T-cell (primary cell): ENCODE results near the gene FHIP2A. TPM values are rescaled to one million over a fixed set of nuclear protein-coding genes. Genes with fewer than 3 reads are reported as not detected.

Experiments
- ATAC-seq, 4 experiments: fragments of 200-7000 bp in 3 of 4; fragments of 150-1000 bp in 1 of 4; cut with Tn5 transposase; replicated peaks in 1 of 4; 1 replicate in 3 of 4; 2 replicates in 1 of 4; pipeline ENCODE4 v1.10.0; 2021; ENCODE audit warnings: moderate library complexity in 3 of 4, mild to moderate bottlenecking in 2 of 4, moderate number of reproducible peaks in 1 of 4
- CTCF ChIA-PET, 2 donors: fragments of 300-600 bp; sonication (Branson Sonifier 250); formaldehyde crosslinking; loops; one replicate each; lab custom pipeline; 2022; ENCODE audit warnings: antibody characterized with exemption in 2 of 2; lab: Charles Lee
- POLR2A ChIA-PET, 2 donors: fragments of 300-600 bp; sonication (Branson Sonifier 250); formaldehyde crosslinking; loops; one replicate each; lab custom pipeline; 2022; ENCODE audit warnings: antibody characterized with exemption in 2 of 2; lab: Charles Lee
- DNase-seq, 35 experiments: peaks; one replicate each; pipeline versions ENCODE4 v3.0.0 to v3.0.0-alpha.2; 2013 to 2023
- H3K27ac ChIP-seq: one replicate; pipeline ENCODE4 v1.5.1; 2013; ENCODE audit warnings: low read length
- H3K27me3 ChIP-seq, 2 experiments: replicated peaks in 1 of 2; 1 replicate in 1 of 2; 2 replicates in 1 of 2; pipeline versions ENCODE4 v1.6.1 to v1.7.0; 2013; ENCODE audit warnings: low read length in 1 of 2, mixed read lengths in 1 of 2; ENCODE audit not compliant: control insufficient read depth in 2 of 2, insufficient read depth in 2 of 2; ENCODE audit errors: extremely low read depth in 1 of 2
- H3K36me3 ChIP-seq, 2 donors: 1 replicate in 1 of 2; 2 replicates in 1 of 2; pipeline versions ENCODE4 v1.6.1 to v1.7.0; 2013; ENCODE audit warnings: low read length in 1 of 2; ENCODE audit not compliant: control insufficient read depth in 2 of 2, insufficient read depth in 1 of 2; ENCODE audit errors: extremely low read depth in 1 of 2
- H3K4me1 ChIP-seq, 2 experiments: 1 replicate in 1 of 2; 2 replicates in 1 of 2; pipeline versions ENCODE4 v1.6.1 to v1.7.0; 2013; ENCODE audit warnings: low read length in 2 of 2, mixed read lengths in 1 of 2; ENCODE audit not compliant: insufficient read depth in 2 of 2, control insufficient read depth in 1 of 2; ENCODE audit errors: extremely low read depth in 1 of 2
- H3K4me3 ChIP-seq, 2 donors: 1 replicate in 1 of 2; 2 replicates in 1 of 2; pipeline versions ENCODE4 v1.5.1 to v1.7.0; 2013; ENCODE audit warnings: mild to moderate bottlenecking in 2 of 2, low read length in 1 of 2, moderate library complexity in 1 of 2; ENCODE audit not compliant: control insufficient read depth in 1 of 2; ENCODE audit errors: extremely low read depth in 1 of 2
- H3K9me3 ChIP-seq: 2 replicates; pipeline ENCODE4 v1.7.0; 2013
- H3K27ac Mint-ChIP-seq, 2 donors: one replicate each; pipeline ENCODE4 v1.8.0; 2020 to 2021; ENCODE audit warnings: mild to moderate bottlenecking in 2 of 2, mixed read lengths in 2 of 2
- H3K27me3 Mint-ChIP-seq, 2 donors: one replicate each; pipeline ENCODE4 v1.8.0; 2021 to 2022; ENCODE audit warnings: mixed read lengths in 2 of 2
- H3K36me3 Mint-ChIP-seq: one replicate; pipeline ENCODE4 v1.8.0; 2021; ENCODE audit warnings: mixed read lengths
- H3K4me1 Mint-ChIP-seq, 3 donors: one replicate each; pipeline ENCODE4 v1.8.0; 2020 to 2022; ENCODE audit warnings: mixed read lengths in 3 of 3, mild to moderate bottlenecking in 1 of 3
- H3K4me3 Mint-ChIP-seq, 3 donors: one replicate each; pipeline ENCODE4 v1.8.0; 2020 to 2022; ENCODE audit warnings: mild to moderate bottlenecking in 3 of 3, mixed read lengths in 3 of 3, moderate library complexity in 3 of 3
- H3K9me3 Mint-ChIP-seq, 3 donors: one replicate each; pipeline ENCODE4 v1.8.0; 2020 to 2022; ENCODE audit warnings: mixed read lengths in 3 of 3
- WGBS: methylation state at CpG from one replicate; pipeline ENCODE4 v1.1.5; 2013; ENCODE audit warnings: missing lambda C conversion rate; ENCODE audit not compliant: insufficient coverage; 5-methylcytosine and 5-hydroxymethylcytosine counted together
- total RNA-seq, 35 experiments: library from RNA in 6 of 35; stranded (reverse) in 6 of 35; fragments of 120-200 nt in 1 of 35; gene quantifications; one replicate each; pipeline versions ENCODE4 v1.2.1 to v1.2.4 and lab custom pipeline; 2013 to 2026

Gene FHIP2A
- total RNA-seq, 5 donors from 2014 or later (not counting 1 experiment from before 2014, with no cell fraction given), result 27.0 to 37.0 (median 31.9) TPM

GRCh38 chr10:114808982-114809381 lies 12.6 kb upstream of the FHIP2A start:
- CTCF ChIA-PET, result no interaction called here

GRCh38 chr10:114810926-114811325 lies 10.7 kb upstream of the FHIP2A start:
- H3K4me1 ChIP-seq, result peaks cover 0 to 15% of the 10 kb centered on the region in 2 experiments
- peak overlapping the region; percentile 66 to 78 for H3K27ac Mint-ChIP-seq
- H3K4me3 Mint-ChIP-seq, result peak overlapping the region in 1 of 3 donors; percentile 35
- ChIA-PET POLR2A (no interaction called here), CTCF (no interaction called here)
- no peak overlapping the region for H3K4me3 ChIP-seq
- H3K4me1 Mint-ChIP-seq, result peaks cover 14 to 37% (median 19%) of the 10 kb centered on the region in 3 donors
- 29% methylated on average over 1 of the region's 1 CpG for WGBS
- H3K27me3 Mint-ChIP-seq, result no peaks in the 10 kb centered on the region
- peaks cover 0 to 4% (median 0%) of the 10 kb centered on the region in 3 donors for H3K9me3 Mint-ChIP-seq
- H3K36me3 Mint-ChIP-seq, result no peaks in the 10 kb centered on the region
- DNase-seq (peak in 1 of 35 experiments; percentile 23), ATAC-seq (no peak)
- no peaks in the 10 kb centered on the region for H3K27me3 ChIP-seq
- H3K36me3 ChIP-seq, result no peaks in the 10 kb centered on the region
- H3K27ac ChIP-seq, result no peak overlapping the region
- H3K9me3 ChIP-seq, result no peaks in the 10 kb centered on the region

More at GRCh38 chr10:114808982-114809381, 12.6 kb upstream of the FHIP2A start:
- H3K4me3 Mint-ChIP-seq, result no peak overlapping the region
- Histone ChIP-seq H3K4me3 (no peak overlapping the region), H3K27me3 (no peaks in the 10 kb centered on the region), H3K9me3 (no peaks in the 10 kb centered on the region), H3K4me1 (peaks cover 0 to 15% of the 10 kb centered on the region in 2 experiments), H3K36me3 (no peaks in the 10 kb centered on the region), H3K27ac (no peak overlapping the region)
- no peaks in the 10 kb centered on the region for H3K27me3 Mint-ChIP-seq
- no peak overlapping the region for H3K27ac Mint-ChIP-seq
- peaks cover 14 to 37% (median 19%) of the 10 kb centered on the region in 3 donors for H3K4me1 Mint-ChIP-seq
- H3K9me3 Mint-ChIP-seq, result peaks cover 0 to 4% (median 0%) of the 10 kb centered on the region in 3 donors
- POLR2A ChIA-PET, result no interaction called here
- ATAC-seq, result peak in 1 of 4 experiments; percentile 62
- peak in 1 of 35 experiments; percentile 27 for DNase-seq
- no peaks in the 10 kb centered on the region for H3K36me3 Mint-ChIP-seq
- WGBS, result no CpG with 5 or more reads among the region's 2 CpGs

GRCh38 chr10:114811862-114812261 lies 9.7 kb upstream of the FHIP2A start:
- H3K4me1 Mint-ChIP-seq, result peaks cover 14 to 37% (median 19%) of the 10 kb centered on the region in 3 donors
- Histone ChIP-seq H3K27me3 (no peaks in the 10 kb centered on the region), H3K9me3 (no peaks in the 10 kb centered on the region), H3K27ac (no peak overlapping the region), H3K36me3 (no peaks in the 10 kb centered on the region), H3K4me1 (peaks cover 0 to 15% of the 10 kb centered on the region in 2 experiments), H3K4me3 (no peak overlapping the region)
- peaks cover 0 to 4% (median 0%) of the 10 kb centered on the region in 3 donors for H3K9me3 Mint-ChIP-seq
- DNase-seq, result no peak
- peak in 1 of 4 experiments; percentile 35 for ATAC-seq
- no peaks in the 10 kb centered on the region for H3K27me3 Mint-ChIP-seq
- ChIA-PET CTCF (interaction anchor here in 1 of 2 donors (1.6 kb wide), 1 partner anchor 10 kb away, joined by 7 read pairs; the partner anchor contains the start of gene FHIP2A), POLR2A (interaction anchor here in 1 of 2 donors (0.6 kb wide), 1 partner anchor 9 kb away, joined by 3 read pairs; no protein-coding TSS in a partner anchor)
- H3K4me3 Mint-ChIP-seq, result no peak overlapping the region
- WGBS, result no CpG with 5 or more reads among the region's 1 CpG
- H3K27ac Mint-ChIP-seq, result no peak overlapping the region
- no peaks in the 10 kb centered on the region for H3K36me3 Mint-ChIP-seq

- Histone ChIP-seq H3K9me3 (no peaks in the 10 kb centered on the region), H3K27ac (no peak overlapping the region), H3K4me3 (no peak overlapping the region), H3K36me3 (no peaks in the 10 kb centered on the region), H3K27me3 (no peaks in the 10 kb centered on the region), H3K4me1 (peaks cover under 1 to 6% of the 10 kb centered on the region in 2 experiments)
- Mint-ChIP-seq H3K27me3 (no peaks in the 10 kb centered on the region), H3K27ac (no peak overlapping the region), H3K4me1 (peaks cover 10 to 23% (median 15%) of the 10 kb centered on the region in 3 donors), H3K36me3 (no peaks in the 10 kb centered on the region), H3K4me3 (no peak overlapping the region), H3K9me3 (no peaks in the 10 kb centered on the region)
- POLR2A ChIA-PET, result interaction anchor here in 1 of 2 donors (0.5 kb wide), 1 partner anchor 648 kb away, joined by 4 read pairs; no protein-coding TSS in a partner anchor
- CTCF ChIA-PET, result interaction anchor here in 1 of 2 donors (0.9 kb wide), 1 partner anchor 644 kb away, joined by 3 read pairs; no protein-coding TSS in a partner anchor
- ATAC-seq (no peak), DNase-seq (no peak)
- WGBS, result no CpG with 5 or more reads among the region's 1 CpG
Measured at GRCh38 chr10:114815791-114816190, 5.8 kb upstream of the FHIP2A start.

GRCh38 chr10:114816308-114816707 lies 5.3 kb upstream of the FHIP2A start:
- 89% methylated on average over 5 of the region's 7 CpGs for WGBS
- peaks cover 2 to 6% of the 10 kb centered on the region in 2 experiments for H3K4me1 ChIP-seq
- Mint-ChIP-seq H3K9me3 (no peaks in the 10 kb centered on the region), H3K27ac (no peak overlapping the region), H3K4me3 (no peak overlapping the region), H3K27me3 (no peaks in the 10 kb centered on the region), H3K4me1 (peaks cover 7 to 22% (median 10%) of the 10 kb centered on the region in 3 donors), H3K36me3 (no peaks in the 10 kb centered on the region)
- POLR2A ChIA-PET, result interaction anchor here in 1 of 2 donors (0.5 kb wide), 1 partner anchor 648 kb away, joined by 4 read pairs; no protein-coding TSS in a partner anchor
- ATAC-seq (no peak), DNase-seq (no peak)
- no peak overlapping the region for H3K4me3 ChIP-seq
- no peaks in the 10 kb centered on the region for H3K36me3 ChIP-seq
- H3K27me3 ChIP-seq, result no peaks in the 10 kb centered on the region
- CTCF ChIA-PET, result no interaction called here
- no peaks in the 10 kb centered on the region for H3K9me3 ChIP-seq
- H3K27ac ChIP-seq, result no peak overlapping the region

- Mint-ChIP-seq H3K27me3 (no peaks in the 10 kb centered on the region), H3K4me1 (peaks cover 17 to 30% (median 18%) of the 10 kb centered on the region in 3 donors), H3K4me3 (no peak overlapping the region), H3K36me3 (no peaks in the 10 kb centered on the region), H3K9me3 (no peaks in the 10 kb centered on the region), H3K27ac (no peak overlapping the region)
- no CpG with 5 or more reads among the region's 1 CpG for WGBS
- Histone ChIP-seq H3K4me3 (no peak overlapping the region), H3K27me3 (no peaks in the 10 kb centered on the region), H3K4me1 (peaks cover 7 to 13% of the 10 kb centered on the region in 2 experiments), H3K9me3 (no peaks in the 10 kb centered on the region), H3K27ac (no peak overlapping the region), H3K36me3 (no peaks in the 10 kb centered on the region)
- ATAC-seq (no peak), DNase-seq (no peak)
- ChIA-PET CTCF (no interaction called here), POLR2A (no interaction called here)
Measured at GRCh38 chr10:114819322-114819721, 2.3 kb upstream of the FHIP2A start.
